Measurements from ENCODE around the gene KRT71. TPM values are rescaled to one million over a fixed set of nuclear protein-coding genes. Genes with fewer than 3 reads are reported as not detected.

Gene KRT71
- total RNA-seq, 2 experiments from 2014 or later: not detected

- Histone ChIP-seq H3K4me1 (ENCODE audit: insufficient read depth, low read length) (peaks cover 49% of the 10 kb centered on the region), H3K9me3 (ENCODE audit: control insufficient read depth in 1 of 2, insufficient read depth in 1 of 2, low read length in 2 of 2) (no peaks in the 10 kb centered on the region), H3K4me3 (ENCODE audit: low read length) (no peak overlapping the region), H3K27ac (ENCODE audit: low read depth in 1 of 2, low read length in 2 of 2) (no peak overlapping the region), H3K27me3 (ENCODE audit: control insufficient read depth in 1 of 2, insufficient read depth in 2 of 2, low read length in 2 of 2) (no peaks in the 10 kb centered on the region), H3K36me3 (ENCODE audit: insufficient read depth, low read length) (no peaks in the 10 kb centered on the region)
- Mint-ChIP-seq H3K27ac (peak overlapping the region; percentile 90), H3K4me1 (ENCODE audit: low read depth) (peaks cover 68% of the 10 kb centered on the region), H3K27me3 (no peaks in the 10 kb centered on the region), H3K9me3 (no peaks in the 10 kb centered on the region), H3K4me3 (no peak overlapping the region), H3K36me3 (ENCODE audit: low read depth) (peaks cover 13% of the 10 kb centered on the region)
- ChIA-PET CTCF (interaction anchor here (0.7 to 4.2 kb wide), 6 partner anchors 11 to 396 kb away, joined by 3 to 41 read pairs (median 4); no protein-coding TSS in a partner anchor), POLR2A (interaction anchor here (1.1 to 6.1 kb wide), 5 partner anchors 26 to 296 kb away, joined by 4 to 114 read pairs (median 6); no protein-coding TSS in a partner anchor)
- TF ChIP-seq CTCF (IDR thresholded peaks at IDR 0.05): no peak
- DNase-seq (no peak), ATAC-seq (ENCODE audit: poor library complexity) (no peak)
- intact Hi-C loops (cut with DNase I, micrococcal nuclease): no loop called here
These were observed 31.3 kb upstream of the KRT71 start for GRCh38 chr12:52584156-52584682.

GRCh38 chr12:52582971-52583456 lies 30.1 kb upstream of the KRT71 start:
- POLR2A ChIA-PET: interaction anchor here (1.1 to 6.1 kb wide), 4 partner anchors 27 to 297 kb away, joined by 4 to 114 read pairs (median 8); no protein-coding TSS in a partner anchor
- CTCF ChIA-PET: interaction anchor here (1.7 to 4.2 kb wide), 3 partner anchors 287 to 297 kb away, joined by 10 to 41 read pairs (median 11); no protein-coding TSS in a partner anchor
- peaks cover 64% of the 10 kb centered on the region for H3K4me1 Mint-ChIP-seq (ENCODE audit: low read depth)

GRCh38 chr12:52582486-52582885 lies 29.5 kb upstream of the KRT71 start:
- ATAC-seq (ENCODE audit: poor library complexity) (no peak), DNase-seq (no peak)
- H3K36me3 ChIP-seq (ENCODE audit: insufficient read depth, low read length): no peaks in the 10 kb centered on the region
- no peak overlapping the region for H3K4me3 ChIP-seq (ENCODE audit: low read length)
- Mint-ChIP-seq H3K27me3 (no peaks in the 10 kb centered on the region), H3K9me3 (no peaks in the 10 kb centered on the region), H3K36me3 (ENCODE audit: low read depth) (peaks cover 7% of the 10 kb centered on the region), H3K4me1 (ENCODE audit: low read depth) (peaks cover 62% of the 10 kb centered on the region), H3K27ac (peak overlapping the region; percentile 57), H3K4me3 (no peak overlapping the region)
- no peak for TF ChIP-seq CTCF (IDR thresholded peaks at IDR 0.05)
- H3K27me3 ChIP-seq (ENCODE audit: control insufficient read depth in 1 of 2, insufficient read depth in 2 of 2, low read length in 2 of 2): no peaks in the 10 kb centered on the region
- ChIA-PET CTCF (interaction anchor here (1.6 to 2.5 kb wide), 2 partner anchors 288 to 297 kb away, joined by 8 to 11 read pairs; no protein-coding TSS in a partner anchor), POLR2A (interaction anchor here (1.0 to 2.1 kb wide), 3 partner anchors 288 to 297 kb away, joined by 3 to 10 read pairs (median 6); no protein-coding TSS in a partner anchor)
- intact Hi-C loops (cut with DNase I, micrococcal nuclease): loop anchor here in 1 of 2 experiments (2.0 kb wide), 1 partner anchor 398 kb away; no protein-coding TSS in a partner anchor
- peaks cover 47% of the 10 kb centered on the region for H3K4me1 ChIP-seq (ENCODE audit: insufficient read depth, low read length)
- no peaks in the 10 kb centered on the region for H3K9me3 ChIP-seq (ENCODE audit: control insufficient read depth in 1 of 2, insufficient read depth in 1 of 2, low read length in 2 of 2)
- H3K27ac ChIP-seq (ENCODE audit: low read depth in 1 of 2, low read length in 2 of 2): no peak overlapping the region

More at GRCh38 chr12:52582971-52583456, 30.1 kb upstream of the KRT71 start:
- peak overlapping the region; percentile 57 for H3K27ac Mint-ChIP-seq
- Histone ChIP-seq H3K4me3 (ENCODE audit: low read length) (no peak overlapping the region), H3K4me1 (ENCODE audit: insufficient read depth, low read length) (peaks cover 49% of the 10 kb centered on the region), H3K36me3 (ENCODE audit: insufficient read depth, low read length) (no peaks in the 10 kb centered on the region), H3K27me3 (ENCODE audit: control insufficient read depth in 1 of 2, insufficient read depth in 2 of 2, low read length in 2 of 2) (no peaks in the 10 kb centered on the region), H3K27ac (ENCODE audit: low read depth in 1 of 2, low read length in 2 of 2) (no peak overlapping the region), H3K9me3 (ENCODE audit: control insufficient read depth in 1 of 2, insufficient read depth in 1 of 2, low read length in 2 of 2) (no peaks in the 10 kb centered on the region)
- peak; percentile 32 for ATAC-seq (ENCODE audit: poor library complexity)
- intact Hi-C loops (cut with DNase I, micrococcal nuclease): loop anchor here (1.0 to 2.0 kb wide), 3 partner anchors 287 to 398 kb away; no protein-coding TSS in a partner anchor
- H3K36me3 Mint-ChIP-seq (ENCODE audit: low read depth): peaks cover 9% of the 10 kb centered on the region
- TF ChIP-seq CTCF (IDR thresholded peaks at IDR 0.05): peak; percentile 70
- peak; percentile 38 to 81 (median 60) for DNase-seq
- no peaks in the 10 kb centered on the region for H3K9me3 Mint-ChIP-seq
- H3K4me3 Mint-ChIP-seq: no peak overlapping the region
- H3K27me3 Mint-ChIP-seq: no peaks in the 10 kb centered on the region

Measured in CD4-positive, alpha-beta T cell (primary cell).